HG03196 (cell line): ENCODE data around the gene CREB3L1.

ENCODE experiments used
- ATAC-seq: cut with Tn5 transposase; IDR thresholded peaks from one replicate; pipeline ENCODE4 v1.9.1; 2021; ENCODE audit not compliant: unreplicated experiment

The CREB3L1 gene

DNA sequence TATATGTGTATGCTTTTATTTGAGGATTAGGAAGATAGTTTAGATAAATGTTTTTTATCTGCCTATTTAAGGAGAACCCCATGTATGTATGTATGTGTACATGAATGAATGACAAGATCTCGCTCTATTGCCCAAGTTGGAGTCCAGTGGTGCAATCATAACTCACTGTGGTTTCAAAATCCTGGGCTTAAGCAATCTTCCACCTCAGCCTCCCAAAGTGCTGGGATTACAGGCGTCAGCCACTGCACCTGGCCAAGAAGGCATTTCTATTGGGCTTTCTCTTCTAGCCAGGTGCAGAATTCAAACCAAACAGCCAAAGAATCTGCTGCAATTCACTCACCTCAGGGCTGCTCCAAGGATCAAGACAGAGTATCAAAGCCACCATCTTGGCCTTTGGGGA is 44.3 kb downstream of the CREB3L1 start:
- no peak for ATAC-seq

GRCh38 chr11:46322759-46323158 is 45.3 kb downstream of the CREB3L1 start:
- ATAC-seq = no peak

GRCh38 chr11:46326813-46327416 is 49.5 kb downstream of the CREB3L1 start:
- ATAC-seq = no peak

GRCh38 chr11:46327829-46328228 is 50.4 kb downstream of the CREB3L1 start:
- no peak for ATAC-seq

GRCh38 chr11:46330154-46330553 is 52.7 kb downstream of the CREB3L1 start:
- no peak for ATAC-seq

GRCh38 chr11:46330563-46331281 is 53.3 kb downstream of the CREB3L1 start:
- ATAC-seq = no peak

- ATAC-seq = no peak
Measured at GRCh38 chr11:46331282-46331984, 54.0 kb downstream of the CREB3L1 start.

- no peak for ATAC-seq
Measured at GRCh38 chr11:46332093-46332567, 54.7 kb downstream of the CREB3L1 start.

DNA sequence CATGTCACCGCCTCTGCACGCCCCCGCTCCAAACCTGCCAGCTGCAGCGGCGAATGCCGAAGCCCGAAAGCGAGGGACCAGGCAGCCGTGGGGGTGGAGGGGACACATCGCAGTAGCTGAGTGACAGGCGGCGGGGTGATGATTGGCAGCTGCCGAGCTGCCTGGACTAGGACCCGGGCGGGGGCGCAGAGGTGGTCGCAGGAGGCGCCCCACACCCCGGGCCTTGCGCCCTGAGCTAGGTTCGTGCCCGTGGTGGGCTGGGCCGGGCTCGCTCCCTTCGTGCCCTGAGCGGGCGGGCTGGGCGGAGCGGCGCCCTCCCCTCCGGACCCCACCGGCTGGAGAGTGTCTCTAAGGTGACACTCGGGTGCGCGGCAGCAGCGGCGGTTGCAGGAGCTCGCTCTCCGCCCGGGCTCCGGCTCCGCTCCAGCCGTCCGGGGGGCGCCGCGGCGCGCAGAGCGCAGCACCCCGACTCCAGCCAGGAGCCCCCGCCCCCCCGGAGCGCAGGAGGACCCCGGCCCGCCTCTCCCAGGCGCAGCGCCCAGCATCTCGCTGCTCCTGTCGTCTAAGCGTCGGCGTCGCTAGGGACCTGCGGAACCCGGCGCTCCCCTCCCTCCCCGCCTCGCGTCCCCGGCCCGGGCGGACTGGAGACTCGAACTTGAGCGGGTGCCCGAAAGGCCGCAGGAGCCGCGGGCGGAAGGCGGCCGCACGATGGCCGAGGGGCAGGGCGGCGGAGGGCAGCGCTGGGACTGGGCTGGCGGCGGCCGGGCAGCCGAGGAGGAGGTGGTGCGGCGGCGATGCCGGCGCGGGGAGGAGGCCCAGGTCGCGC is 55.3 kb downstream of the CREB3L1 start:
- ATAC-seq = no peak

DNA sequence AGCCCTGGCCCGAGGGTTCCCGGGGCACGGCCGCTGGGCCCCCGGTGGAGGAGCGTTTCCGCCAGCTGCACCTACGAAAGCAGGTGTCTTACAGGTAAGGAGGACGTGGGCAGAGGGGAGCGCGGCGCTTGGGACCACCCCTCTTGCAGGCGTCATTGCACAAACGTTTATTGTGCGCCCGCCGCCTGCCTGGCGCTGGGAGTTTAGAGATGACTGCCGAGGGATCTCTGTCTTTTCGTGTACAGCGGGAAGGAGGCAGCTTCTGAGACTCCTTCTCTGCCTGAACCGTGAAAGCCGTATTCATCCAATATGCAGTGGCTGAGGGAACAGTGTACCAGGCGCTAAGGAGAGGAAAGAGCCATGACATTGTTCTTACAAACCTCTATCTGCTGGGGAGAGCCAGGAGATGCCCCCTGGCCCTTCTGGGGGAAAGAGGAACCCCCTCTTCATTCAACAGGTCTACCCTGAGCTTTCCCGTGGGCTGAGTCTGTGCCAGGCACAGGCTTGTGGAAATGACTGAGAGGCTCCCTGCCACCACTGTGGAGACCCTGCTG is 56.0 kb downstream of the CREB3L1 start:
- ATAC-seq = no peak

- no peak for ATAC-seq
Measured at GRCh38 chr11:46334211-46334610, 56.7 kb downstream of the CREB3L1 start.

DNA sequence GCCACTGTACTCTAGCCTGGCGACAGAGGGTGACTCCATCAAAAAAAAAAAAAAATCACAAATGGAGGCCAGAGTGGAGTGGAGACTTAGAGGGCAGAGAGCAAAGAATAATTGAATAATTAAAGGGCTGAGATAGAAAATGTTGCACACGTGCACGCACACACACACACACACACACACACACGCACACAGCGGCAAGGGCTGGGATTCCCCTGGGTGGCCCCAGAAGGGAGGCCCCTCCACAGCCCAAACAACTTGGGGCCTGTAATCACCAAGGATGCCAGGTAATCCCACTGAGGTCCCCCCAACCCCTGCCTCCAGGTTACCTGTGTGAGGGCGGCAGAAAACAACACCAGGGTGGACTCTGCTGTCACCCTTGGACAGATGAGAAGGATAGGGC is 57.8 kb downstream of the CREB3L1 start:
- no peak for ATAC-seq

DNA sequence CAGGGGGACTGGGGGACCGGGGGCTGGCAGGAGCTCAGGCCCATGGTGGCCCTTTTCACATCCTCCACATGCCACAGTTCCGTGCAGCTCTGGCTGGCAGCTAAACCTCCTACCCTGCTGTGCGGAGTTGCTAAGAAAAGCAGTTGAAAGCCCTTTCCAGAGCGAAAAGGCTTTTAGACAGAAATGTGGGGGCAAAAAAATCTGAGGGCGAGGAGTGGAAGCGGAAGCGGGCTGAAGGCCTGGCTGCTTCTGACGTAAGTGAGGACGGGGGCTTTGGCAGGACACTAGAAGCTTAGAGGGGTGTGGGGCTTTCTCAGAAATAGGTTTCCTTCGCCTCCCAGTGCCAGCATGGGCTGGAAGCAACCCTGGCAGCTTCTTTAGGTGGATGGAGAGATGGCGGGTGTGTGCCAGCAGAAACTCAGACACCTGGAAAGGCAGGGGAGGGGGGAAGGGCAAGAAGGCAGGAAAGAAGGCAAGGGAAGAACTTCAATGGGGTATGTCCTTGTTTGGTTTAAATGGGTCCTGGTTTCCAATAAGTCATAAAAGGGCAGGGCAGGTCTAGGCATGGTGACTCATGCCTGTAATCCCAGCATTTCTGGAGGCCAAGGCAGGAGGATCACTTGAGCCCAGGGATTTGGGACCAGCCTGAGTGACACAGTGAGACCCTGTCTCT is 58.6 kb downstream of the CREB3L1 start:
- no peak for ATAC-seq

GRCh38 chr11:46336563-46337180 is 59.2 kb downstream of the CREB3L1 start:
- no peak for ATAC-seq

DNA sequence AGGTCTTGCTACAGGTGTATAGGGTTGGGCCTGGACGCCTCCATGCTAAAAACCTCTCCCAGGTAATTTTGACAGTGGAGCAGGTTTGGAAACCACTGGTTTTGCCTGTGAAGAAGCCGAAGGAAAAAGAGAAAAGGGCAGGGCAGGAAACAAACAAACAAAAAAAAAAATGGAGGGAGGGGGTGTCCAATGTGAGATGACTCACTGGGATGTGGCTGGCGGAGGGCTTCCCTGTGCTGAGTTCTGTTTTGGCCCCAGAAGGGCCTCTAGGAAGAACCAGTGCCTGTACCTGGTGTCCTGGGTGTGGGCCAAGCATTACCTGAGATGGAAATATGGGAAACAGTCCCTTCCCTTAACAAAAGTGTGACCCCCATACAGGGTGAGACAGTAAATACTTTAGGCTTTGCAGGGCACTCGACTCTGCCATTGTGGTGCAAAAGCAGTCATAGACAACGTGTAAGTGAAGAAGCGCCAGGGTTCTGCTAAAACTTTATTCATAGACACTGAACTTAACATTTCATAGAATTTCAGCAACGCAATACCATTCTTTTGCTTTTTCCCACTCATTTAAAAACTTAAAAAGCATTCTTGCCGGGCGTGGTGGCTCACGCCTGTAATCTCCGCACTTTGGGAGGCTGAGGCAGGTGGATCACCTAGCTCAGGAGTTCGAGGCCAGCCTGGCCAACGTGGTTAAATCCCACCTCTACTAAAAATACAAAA is 60.3 kb downstream of the CREB3L1 start:
- no peak for ATAC-seq

DNA sequence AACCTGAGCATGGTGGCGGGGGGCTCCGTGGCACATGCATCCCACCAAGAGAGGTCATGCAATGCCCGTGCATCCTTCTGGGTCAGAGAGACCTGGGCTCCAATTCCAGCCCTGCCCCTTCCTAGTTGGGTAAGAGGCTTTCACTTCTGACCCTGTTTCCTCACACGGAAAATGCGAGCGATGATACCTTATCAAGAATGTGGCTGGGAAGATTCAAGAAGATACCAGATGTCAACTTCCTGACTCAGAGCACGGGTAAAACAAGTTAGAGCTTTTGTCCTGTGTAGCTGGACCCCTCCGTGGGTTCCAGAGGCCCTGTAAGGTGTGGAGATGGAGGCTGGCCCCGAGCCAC is 61.1 kb downstream of the CREB3L1 start:
- ATAC-seq = no peak

DNA sequence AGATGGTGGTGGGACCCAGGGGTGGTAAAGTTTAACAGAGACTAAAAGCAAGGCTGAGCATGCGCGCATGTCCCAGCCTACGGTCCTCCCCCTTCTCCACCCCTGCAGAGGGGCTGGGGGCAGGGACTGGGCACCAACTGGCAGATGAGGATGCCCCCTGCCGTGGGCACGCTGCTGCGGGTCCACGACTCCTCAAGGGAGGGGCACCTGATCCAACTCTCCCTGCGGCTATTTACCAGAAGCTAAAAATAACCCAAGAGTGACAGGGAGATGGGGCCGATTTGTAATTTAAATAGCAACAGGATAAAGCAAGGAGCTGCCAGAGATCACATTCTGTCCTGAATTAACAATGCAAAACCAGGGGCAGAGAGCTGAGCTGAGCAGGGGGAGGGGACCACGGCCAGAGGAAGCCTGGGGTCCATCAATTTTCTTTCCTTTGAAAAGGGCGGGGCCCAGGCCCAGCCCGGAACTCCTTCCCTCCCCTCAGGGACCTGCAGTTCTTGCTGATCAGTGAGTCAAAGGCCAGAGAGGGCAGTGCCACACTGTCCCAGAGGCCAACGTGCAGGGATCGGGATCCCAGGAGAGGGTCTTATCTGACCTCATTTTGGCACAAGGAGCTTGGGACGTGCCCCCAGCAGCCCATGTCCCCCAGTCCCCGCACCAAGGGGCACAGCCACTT is 61.7 kb downstream of the CREB3L1 start:
- no peak for ATAC-seq

GRCh38 chr11:46339816-46340215 is 62.4 kb downstream of the CREB3L1 start:
- ATAC-seq = no peak

DNA sequence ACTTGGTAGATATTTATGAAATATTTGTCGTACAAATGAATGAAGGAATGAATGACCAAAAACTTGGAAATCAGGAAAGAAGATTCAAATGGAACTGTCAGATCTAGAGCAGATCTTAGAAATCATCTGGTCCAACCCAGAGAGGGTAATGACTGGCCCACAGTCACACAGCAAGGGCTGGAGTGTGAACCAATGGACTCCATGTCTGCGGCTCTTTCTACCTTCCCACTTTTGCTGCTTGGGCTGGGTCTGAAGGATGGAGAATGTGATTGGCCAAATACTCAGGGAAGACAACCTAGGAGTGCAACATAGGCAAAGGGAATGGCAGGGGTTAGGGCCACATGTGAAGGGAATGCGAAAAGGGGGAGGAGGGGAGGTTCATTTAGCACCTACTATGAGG is 64.0 kb downstream of the CREB3L1 start:
- ATAC-seq = no peak
